ENCODE results near the gene GIT1. TPM values are rescaled to one million over a fixed set of nuclear protein-coding genes. Genes with fewer than 3 reads are reported as not detected.

GIT1 gene
- polyA plus RNA-seq, 1 of the 3 experiments (the other 2 are of a cell fraction) = 42.9 TPM

- Histone ChIP-seq H3K9me2 (no peaks in the 10 kb centered on the region), H3K27me3 (ENCODE audit: insufficient read depth) (no peaks in the 10 kb centered on the region), H3K9ac (no peak overlapping the region), H4K20me1 (ENCODE audit: insufficient read depth) (peaks cover 23% of the 10 kb centered on the region), H3K4me1 (ENCODE audit: control insufficient read depth in 1 of 2, insufficient read depth in 2 of 2, low read depth in 1 of 2, low read length in 1 of 2) (peaks cover 0 to 5% of the 10 kb centered on the region in 2 experiments; a peak in 1 of 4 replicates), H3K79me2 (ENCODE audit: insufficient read depth) (peaks cover 23% of the 10 kb centered on the region), H3K9me3 (no peaks in the 10 kb centered on the region), H3K36me3 (replicated peaks in 1 of 2; ENCODE audit: control insufficient read depth in 1 of 2, insufficient read depth in 2 of 2, low read length in 1 of 2) (peaks cover 9 to 82% of the 10 kb centered on the region in 2 experiments), H2AFZ (ENCODE audit: low read depth) (no peak overlapping the region), H3K4me2 (no peak overlapping the region), H3K4me3 (ENCODE audit: low read depth in 2 of 2, low read length in 1 of 2) (no peak overlapping the region), H3K27ac (ENCODE audit: low read depth in 2 of 2, low read length in 1 of 2) (no peak overlapping the region), H3F3A (replicated peaks; ENCODE audit: insufficient read depth) (peaks cover 5% of the 10 kb centered on the region)
- POLR2A ChIA-PET = no interaction called here
- CTCF ChIA-PET = interaction anchor here (0.8 to 12.7 kb wide), 11 partner anchors 9 to 352 kb away, joined by 3 to 166 read pairs (median 5); partner anchors contain the start of genes ABHD15, ANKRD13B and TP53I13
- no peak for DNase-seq
- TF ChIP-seq REST (IDR thresholded peaks at IDR 0.05; ENCODE audit: low read depth, low read length) (no peak), FOXJ3 (CRISPR knock-in tag; IDR thresholded peaks at IDR 0.05) (no peak), ELF1 (IDR thresholded peaks at IDR 0.05) (no peak), TCF12 (IDR thresholded peaks at IDR 0.05) (no peak), USF2 (IDR thresholded peaks at IDR 0.05; ENCODE audit: borderline replicate concordance, low read depth, low read length) (no peak), NFIC (IDR thresholded peaks at IDR 0.05; ENCODE audit: borderline replicate concordance) (no peak), YY1 (IDR thresholded peaks at IDR 0.05; ENCODE audit: low read depth) (no peak), IRF3 (IDR thresholded peaks at IDR 0.05; ENCODE audit: low read depth, low read length) (no peak), POLR2AphosphoS5 (IDR thresholded peaks at IDR 0.05; ENCODE audit: low read depth, low read length) (no peak), MXI1 (IDR thresholded peaks at IDR 0.05; ENCODE audit: low read depth, low read length) (no peak), EP300 (IDR thresholded peaks at IDR 0.05; ENCODE audit: borderline replicate concordance in 1 of 2, low read depth in 1 of 2, low read length in 1 of 2) (no peak), FOXM1 (IDR thresholded peaks at IDR 0.05; ENCODE audit: low read depth) (no peak), JUND (IDR thresholded peaks at IDR 0.05) (no peak), TAF1 (IDR thresholded peaks at IDR 0.05; ENCODE audit: borderline replicate concordance, low read depth, low read length) (no peak), PBX3 (IDR thresholded peaks at IDR 0.05) (no peak), GATA2 (CRISPR knock-in tag; IDR thresholded peaks at IDR 0.05) (no peak), NRF1 (IDR thresholded peaks at IDR 0.05; ENCODE audit: low read depth, low read length) (no peak), USF1 (IDR thresholded peaks at IDR 0.05; ENCODE audit: borderline replicate concordance, low read depth) (no peak), RFX5 (IDR thresholded peaks at IDR 0.05; ENCODE audit: low read length) (no peak)
- WGBS (ENCODE audit: low lambda C conversion rate) = 90% methylated on average over 8 of the region's 14 CpGs
Measured at GRCh38 chr17:29578626-29579485, 10.6 kb downstream of the GIT1 start.
